NCI-H82 treated with DMSO at 0.1 percent for 48 hours (cell line): ENCODE results near the gene MRPS23.

Experiments
- DNase-seq: peaks from one replicate; lab custom pipeline; 2025; ENCODE audit not compliant: unreplicated experiment; lab: John Stamatoyannopoulos, UW

Gene MRPS23

DNA sequence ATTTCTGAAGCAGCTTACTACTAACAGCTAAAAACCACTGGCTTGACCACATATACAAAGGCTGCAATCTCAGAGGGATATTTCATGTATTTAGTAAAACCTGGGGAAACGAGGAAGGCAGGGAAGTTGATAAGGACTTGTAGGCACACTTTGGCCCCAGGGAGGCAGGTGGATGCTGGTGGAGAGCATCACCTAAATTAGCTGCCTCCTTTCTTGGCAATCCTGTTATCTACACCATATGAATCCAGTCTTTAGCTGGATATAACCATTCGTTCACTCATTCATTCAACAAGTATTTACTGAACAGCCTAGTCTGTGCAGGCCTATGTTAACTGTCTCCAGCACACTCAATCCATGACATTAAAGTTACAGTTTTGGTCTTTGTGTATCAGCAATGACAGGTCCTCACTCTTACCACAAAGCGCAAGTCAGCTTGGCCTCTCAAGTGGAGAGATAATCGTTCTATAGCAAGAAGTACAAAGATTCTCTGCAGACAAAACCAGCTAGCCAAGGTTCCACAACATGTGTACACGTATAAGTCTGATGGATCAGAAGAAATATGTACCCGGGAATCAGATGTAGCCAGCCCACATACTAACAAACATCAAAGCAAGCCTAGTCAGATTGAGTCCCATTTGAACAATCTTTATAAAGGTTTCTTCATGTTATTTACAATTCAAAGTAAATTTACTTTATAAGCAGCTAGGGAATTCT is 10.8 kb downstream of the MRPS23 start:
- no peak for DNase-seq

DNA sequence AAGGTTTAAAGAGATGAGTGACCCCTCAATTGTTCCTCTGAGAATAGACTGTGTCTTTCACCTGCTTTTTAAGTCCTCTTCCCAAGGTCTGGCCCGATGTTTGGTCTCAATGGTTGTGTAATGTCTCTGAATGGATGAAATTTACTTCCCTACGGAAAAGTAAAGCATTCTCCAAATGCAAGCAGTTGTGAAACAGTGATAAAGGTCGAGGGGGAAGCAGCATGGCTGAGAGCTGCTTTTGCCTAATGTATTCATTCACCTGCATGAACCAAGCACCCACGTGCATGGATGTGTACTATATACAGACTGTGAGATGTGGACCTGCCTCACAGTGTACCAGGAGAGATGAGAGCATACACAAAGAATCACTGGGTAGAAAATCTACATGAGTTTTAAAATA is 11.4 kb downstream of the MRPS23 start:
- DNase-seq, result no peak

DNA sequence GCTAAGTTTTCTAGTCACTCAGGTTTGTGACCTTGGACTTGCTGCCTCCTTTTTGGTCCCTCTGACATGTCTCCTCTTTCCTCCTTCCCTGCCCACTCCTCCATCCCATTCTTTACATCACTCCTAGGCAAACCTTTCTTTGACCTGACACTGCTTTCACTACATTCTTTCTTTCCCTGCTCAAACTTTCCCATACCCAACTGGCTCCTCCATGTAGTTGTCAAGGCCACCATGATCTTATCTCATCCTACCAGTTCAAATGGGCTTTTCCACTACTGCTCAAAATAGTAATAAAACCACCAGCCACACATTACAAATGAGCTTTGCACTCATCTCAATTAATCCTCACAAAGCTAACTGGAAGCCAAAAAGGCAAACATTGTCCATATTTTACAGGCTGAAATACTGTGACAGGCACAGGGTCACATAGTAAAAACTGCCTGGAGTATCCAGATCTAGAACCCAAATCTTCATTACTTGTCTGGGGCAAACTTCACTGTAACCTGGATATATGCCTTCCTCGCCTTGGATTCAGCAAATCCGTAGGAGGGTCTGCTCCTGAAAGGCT is 14.4 kb downstream of the MRPS23 start:
- DNase-seq, result no peak

DNA sequence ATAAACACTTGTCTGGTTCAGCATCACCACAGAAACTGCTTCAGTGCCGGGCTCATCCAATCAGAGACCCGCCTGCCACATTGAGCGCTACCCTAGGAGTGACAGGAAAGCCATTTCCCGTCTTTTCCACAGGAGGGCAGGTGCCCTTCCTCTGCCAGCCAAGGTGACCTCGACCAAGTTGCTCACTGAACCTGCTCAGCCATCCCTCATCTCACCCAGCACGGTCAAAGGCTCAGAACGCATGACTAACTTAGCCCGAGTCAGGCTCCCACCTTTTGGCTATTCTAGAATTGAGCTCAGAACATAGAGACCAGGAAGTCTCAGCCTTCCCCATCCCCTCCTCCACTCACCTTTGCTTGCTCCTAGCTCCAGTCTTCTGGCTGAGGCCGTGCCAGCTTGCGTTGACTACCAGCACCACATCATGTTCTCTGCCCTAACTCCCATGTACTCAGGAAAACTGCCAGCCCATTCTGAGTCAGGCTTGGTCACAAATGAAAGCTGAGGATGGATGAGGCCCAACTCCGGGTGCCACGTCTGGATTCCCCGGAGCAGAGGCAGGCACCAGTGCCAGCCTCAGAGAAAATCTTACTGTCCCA is 15.6 kb downstream of the MRPS23 start:
- DNase-seq, result no peak

DNA sequence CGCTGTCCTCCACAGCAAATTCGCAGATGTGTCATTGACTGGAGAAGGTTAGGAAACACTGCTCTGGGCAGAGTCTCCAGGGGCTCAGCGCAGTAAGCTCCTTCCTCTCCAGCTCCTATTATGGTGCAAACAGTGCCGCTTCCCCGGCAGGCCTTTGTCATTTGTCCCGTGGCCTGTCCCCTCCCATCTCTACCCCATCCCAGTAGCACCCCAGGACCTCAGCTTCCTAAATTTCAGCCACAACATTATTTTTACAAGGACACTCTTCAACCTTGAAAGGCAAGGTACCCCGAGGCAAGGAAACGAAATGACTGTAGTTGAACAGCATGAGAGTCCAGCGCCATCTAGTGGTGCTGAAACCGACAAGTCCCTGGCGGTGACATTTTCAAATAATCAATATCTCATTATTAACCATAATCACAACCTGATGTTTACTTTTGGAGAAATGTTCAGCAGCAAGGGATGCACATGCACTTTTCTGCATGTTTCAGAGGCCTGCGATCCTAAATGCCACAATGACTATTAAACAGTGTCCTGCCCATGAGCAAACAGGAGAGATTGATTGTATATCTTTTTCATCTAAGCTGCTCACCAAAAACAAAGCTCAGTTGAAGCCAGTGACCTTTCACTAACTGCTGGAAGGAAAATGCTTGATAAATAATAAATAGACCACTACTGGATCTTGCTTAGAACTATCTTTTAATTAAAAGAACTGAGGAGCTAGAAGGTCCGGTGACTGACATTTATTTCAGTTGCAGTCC is 16.5 kb downstream of the MRPS23 start:
- peak; percentile 61 for DNase-seq

- no peak for DNase-seq
Measured at GRCh38 chr17:57832314-57833178, 17.3 kb downstream of the MRPS23 start.

DNA sequence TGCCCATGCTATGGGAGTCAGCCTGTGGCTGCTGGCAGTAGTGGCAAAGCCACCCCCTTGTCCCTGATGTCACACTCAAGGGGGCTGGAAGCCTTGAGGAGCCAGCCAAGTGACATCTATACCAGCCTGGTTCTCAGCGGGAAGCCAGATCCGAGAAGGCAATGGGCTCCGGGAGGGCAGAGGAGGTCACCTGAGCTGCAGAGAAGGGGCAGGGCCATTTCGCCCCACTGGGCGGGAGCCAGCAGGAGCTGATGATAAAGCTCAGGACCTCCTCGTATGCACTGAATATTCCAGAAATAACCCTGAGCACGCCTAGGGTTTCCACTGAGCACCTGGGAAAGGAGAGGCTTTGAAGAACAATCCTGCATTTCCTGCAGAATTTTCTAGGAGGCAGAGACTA is 19.0 kb downstream of the MRPS23 start:
- no peak for DNase-seq

GRCh38 chr17:57823469-57824401 is 26.1 kb downstream of the MRPS23 start:
- peak; percentile 79 for DNase-seq

DNA sequence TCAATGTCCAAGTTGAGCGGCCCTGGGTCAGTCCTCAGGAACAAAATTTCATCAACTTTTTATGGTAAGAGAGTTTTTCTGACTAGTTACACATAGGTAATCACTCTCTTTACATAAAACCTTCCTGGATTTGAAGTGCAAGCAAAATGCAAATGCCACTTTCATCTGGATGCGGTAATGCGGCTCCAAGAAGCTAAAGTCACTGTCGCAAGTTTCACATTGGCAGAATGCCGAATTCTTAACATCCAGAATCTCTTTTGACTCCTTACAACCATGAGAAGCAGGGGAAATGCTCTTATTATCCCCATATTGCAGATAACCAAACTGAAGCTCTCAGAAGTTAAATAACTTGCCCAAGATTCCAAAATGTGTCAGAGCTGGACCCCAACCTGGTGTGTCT is 30.0 kb downstream of the MRPS23 start:
- DNase-seq, result no peak

GRCh38 chr17:57819285-57819684 is 30.6 kb downstream of the MRPS23 start:
- DNase-seq, result no peak

DNA sequence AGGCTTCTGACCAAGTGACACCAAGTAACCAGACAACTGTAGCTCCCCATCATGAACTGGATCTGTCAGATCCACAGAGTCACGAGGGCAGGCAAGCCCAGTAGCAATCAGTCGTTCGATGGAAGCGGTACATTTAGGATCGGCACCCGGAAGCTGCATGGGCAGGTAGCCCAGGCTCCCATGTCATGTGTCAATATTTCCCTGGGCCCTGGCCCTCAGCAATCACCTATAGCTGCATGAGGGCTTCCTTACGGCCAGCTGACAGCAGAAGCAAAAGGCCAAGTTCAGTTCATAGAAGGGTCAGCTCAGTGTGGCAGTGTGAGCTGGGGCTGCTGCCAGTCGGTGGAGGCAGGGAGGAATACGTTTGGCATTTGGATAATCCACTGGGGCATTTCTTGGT is 31.8 kb downstream of the MRPS23 start:
- DNase-seq, result no peak

DNA sequence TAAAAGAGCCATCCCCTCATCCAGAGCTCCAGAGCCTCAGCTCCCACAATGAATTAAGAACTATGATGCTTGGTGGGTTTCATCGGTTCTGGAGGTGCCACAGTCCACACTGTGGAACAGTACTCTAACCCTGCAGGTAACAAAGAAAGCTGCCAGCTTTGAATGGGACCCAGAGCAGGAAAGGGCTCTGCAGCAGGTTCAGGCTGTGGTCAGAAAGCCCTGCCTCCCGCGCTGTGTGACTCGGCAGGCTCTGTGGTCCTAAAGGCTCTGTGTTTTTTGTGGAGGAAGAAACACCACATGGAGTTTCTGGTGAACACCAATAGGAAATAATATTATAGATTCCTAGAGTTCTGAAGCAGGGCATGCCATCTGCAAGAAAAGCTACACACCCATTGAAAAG is 32.5 kb downstream of the MRPS23 start:
- no peak for DNase-seq

- DNase-seq, result no peak
Measured at GRCh38 chr17:57814421-57814820, 35.4 kb downstream of the MRPS23 start.

- DNase-seq, result no peak
Measured at GRCh38 chr17:57811638-57812280, 38.1 kb downstream of the MRPS23 start.

DNA sequence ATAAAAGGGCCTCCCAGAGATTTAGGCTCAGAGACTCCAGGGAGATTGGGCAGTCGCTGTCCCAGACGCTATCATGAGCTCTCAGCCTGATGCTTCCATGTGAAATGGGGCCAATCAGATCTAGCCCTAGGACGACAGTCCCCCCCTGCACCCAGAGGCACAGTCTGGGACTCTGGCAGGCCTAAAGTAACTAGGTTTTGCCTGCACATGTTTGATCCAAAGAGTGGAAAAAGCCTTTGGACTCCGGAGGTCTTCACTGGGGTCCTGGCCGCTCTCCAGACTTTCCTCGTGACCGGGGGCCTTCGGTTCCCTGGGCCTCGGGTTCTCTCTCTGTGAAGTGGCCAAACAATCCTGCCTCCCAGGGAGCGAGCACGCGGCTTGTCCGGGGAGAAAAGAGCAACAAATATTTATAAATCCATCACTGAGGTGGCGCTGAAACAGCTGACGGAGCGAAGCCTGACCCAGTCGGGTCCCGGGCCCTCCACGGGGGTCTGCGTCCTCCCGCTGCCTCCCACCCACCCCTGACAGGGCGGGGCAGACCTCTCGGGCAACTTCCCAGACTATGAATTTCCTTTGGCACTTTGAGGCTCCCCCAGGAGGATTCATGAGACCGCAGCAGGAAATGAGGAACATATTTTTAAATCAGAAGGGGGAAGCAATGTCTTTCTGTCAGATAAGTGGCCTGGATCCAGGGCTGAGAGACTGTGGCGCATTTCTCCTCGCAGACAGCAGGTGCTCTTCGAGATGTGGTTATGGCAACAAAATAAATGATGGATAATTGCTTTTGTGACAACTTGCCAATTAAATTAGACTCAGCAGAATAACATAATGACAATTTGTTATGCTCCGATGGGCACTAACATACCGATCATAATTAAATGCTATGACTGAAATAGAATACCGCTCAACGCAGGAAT is 38.9 kb downstream of the MRPS23 start:
- DNase-seq, result no peak

DNA sequence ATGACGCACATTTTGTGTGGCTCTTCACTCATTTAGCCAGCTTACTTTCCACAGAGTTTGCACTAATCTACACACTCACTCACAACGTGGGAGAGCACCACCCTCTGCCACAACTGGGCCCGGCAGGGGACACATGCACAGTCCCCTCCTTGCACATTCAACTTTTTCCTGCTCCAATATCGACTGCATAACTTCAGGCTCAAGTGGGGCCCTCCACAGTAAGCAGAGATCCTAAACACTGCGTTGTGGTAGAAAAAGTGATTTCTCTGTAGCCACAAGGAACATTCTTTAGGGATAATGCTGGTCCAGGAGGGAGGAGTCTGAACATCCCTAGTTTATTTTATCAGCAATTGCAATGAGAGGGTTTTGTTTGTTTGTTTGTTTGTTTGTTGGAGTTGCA is 40.0 kb downstream of the MRPS23 start:
- DNase-seq, result no peak

DNA sequence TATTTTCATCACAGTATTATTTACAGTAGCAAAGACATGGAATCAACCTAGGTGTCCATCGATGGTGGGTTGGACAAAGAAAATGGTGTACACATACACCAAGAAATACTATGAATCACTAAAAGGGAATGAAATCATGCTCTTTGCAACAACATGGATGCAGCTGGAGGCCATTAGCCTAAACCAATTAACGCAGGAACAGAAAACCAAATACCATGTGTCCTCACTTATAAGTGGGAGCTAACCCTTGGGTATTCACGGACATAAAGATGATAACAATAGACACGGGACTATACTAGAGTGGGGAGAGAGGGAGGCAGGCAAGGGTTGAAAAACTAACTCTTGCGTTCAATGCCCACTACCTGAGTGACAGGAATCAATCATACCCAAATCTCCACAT is 41.0 kb downstream of the MRPS23 start:
- DNase-seq, result peak; percentile 58

DNA sequence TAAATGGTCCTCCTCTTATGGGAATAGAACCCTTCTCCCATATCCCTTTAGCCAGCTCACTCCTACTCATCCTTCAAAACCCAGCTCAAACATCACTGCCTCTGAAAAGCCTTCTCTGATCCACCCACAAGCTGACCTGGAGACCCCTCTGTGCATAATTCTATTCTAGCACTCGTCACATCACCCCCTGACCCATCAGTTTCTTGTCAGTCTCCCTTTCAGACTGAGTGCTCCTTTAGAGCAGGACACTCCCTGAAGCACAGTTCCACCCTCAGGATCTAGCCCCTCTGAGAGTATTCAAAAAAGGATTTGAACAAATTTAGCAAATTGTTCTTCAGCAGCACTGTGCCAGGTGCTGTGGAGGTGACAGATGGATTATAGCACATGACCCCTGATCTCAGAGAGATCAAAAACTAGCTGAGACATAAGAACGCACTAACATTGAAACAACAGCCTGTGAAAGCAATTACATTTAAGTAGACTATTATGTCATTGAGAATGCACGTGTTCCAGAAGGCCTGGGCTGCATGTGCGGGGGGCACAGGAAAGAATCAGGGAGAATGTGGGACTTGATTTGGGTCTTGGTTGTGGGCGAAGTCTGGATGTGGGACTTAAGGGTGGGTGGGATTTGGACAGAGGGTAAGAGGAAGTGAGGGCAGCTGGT is 43.5 kb downstream of the MRPS23 start:
- peak; percentile 97 for DNase-seq
